GM12878 (cell line): ENCODE data around the gene KRTAP10-9. TPM values are rescaled to one million over a fixed set of nuclear protein-coding genes. Genes with fewer than 3 reads are reported as not detected.

Experiments used
- ATAC-seq: fragments of 200-7000 bp; cut with Tn5 transposase; 3 replicates; pipeline ENCODE4 v1.9.1; 2020; ENCODE audit warnings: mild to moderate bottlenecking, moderate library complexity
- BruUV-seq: library from RNA; stranded (reverse); fragments of 400-500 nt; replicated peaks from 2 replicates; lab custom pipeline; 2021; lab: Mats Ljungman, UMichigan
- CTCF ChIA-PET: fragments of 300-600 bp; sonication (Branson Sonifier 250); formaldehyde crosslinking; extraction: SDS; loops from one replicate; lab custom pipeline; 2021; ENCODE audit warnings: inconsistent platforms; lab: Yijun Ruan, JAX
- POLR2A ChIA-PET: fragments of 350-600 bp; formaldehyde crosslinking; extraction: SDS; loops from one replicate; lab custom pipeline; 2021; ENCODE audit warnings: inconsistent platforms; lab: Charles Lee
- RAD21 ChIA-PET: fragments of 300-600 bp; sonication (Branson Sonifier 250); formaldehyde crosslinking; loops from one replicate; lab custom pipeline; 2023; ENCODE audit warnings: antibody characterized with exemption; ENCODE audit not compliant: unreplicated experiment; lab: Charles Lee
- SMC1A ChIA-PET: fragments of 300-600 bp; sonication (Branson Sonifier 250); formaldehyde crosslinking; loops from one replicate; lab custom pipeline; 2023; ENCODE audit not compliant: unreplicated experiment, uncharacterized antibody; lab: Charles Lee
- DNase-seq: peaks from one replicate; pipeline ENCODE4 v3.0.0-alpha.2; 2011; ENCODE audit warnings: low read depth, low spot score
- FAIRE-seq: peaks from 3 replicates; lab custom pipeline; 2011; peaks lifted over from hg19 to GRCh38; lab: Jason Lieb, UNC
- H2AFZ ChIP-seq: 2 replicates; pipeline ENCODE4 v1.6.0; 2011; ENCODE audit warnings: low read depth, low read length, control low read depth; ENCODE audit not compliant: control insufficient read depth
- H3K27ac ChIP-seq: 2 replicates; pipeline ENCODE4 v1.5.1; 2011; ENCODE audit warnings: control low read depth; ENCODE audit not compliant: control insufficient read depth, insufficient read depth
- H3K27me3 ChIP-seq, 2 experiments: replicated peaks in 1 of 2; 2 replicates each; pipeline versions ENCODE4 v1.6.0 to v1.6.1; 2011; ENCODE audit warnings: low read length in 1 of 2; ENCODE audit not compliant: control insufficient read depth in 2 of 2, insufficient read depth in 2 of 2
- H3K36me3 ChIP-seq, 2 experiments: 2 replicates each; pipeline ENCODE4 v1.5.1; 2011; ENCODE audit warnings: low read length in 1 of 2; ENCODE audit not compliant: control insufficient read depth in 2 of 2, insufficient read depth in 2 of 2
- H3K4me1 ChIP-seq: 2 replicates; pipeline ENCODE4 v1.6.1; 2011; ENCODE audit warnings: mild to moderate bottlenecking, low read length, moderate library complexity, mixed read lengths; ENCODE audit not compliant: control insufficient read depth, insufficient read depth
- H3K4me2 ChIP-seq: 2 replicates; pipeline ENCODE4 v1.6.0; 2011; ENCODE audit warnings: control low read depth; ENCODE audit not compliant: control insufficient read depth, insufficient read depth
- H3K4me3 ChIP-seq: fragments of 200-600 bp; sonication (generic); 2 replicates; pipeline ENCODE4 v1.5.1; 2016
- H3K79me2 ChIP-seq: 2 replicates; pipeline ENCODE4 v1.6.0; 2011; ENCODE audit warnings: low read length; ENCODE audit not compliant: control insufficient read depth, insufficient read depth
- H3K9ac ChIP-seq: 2 replicates; pipeline ENCODE4 v1.8.0; 2011; ENCODE audit warnings: low read length, control low read depth, mixed read lengths; ENCODE audit not compliant: control insufficient read depth, insufficient read depth
- H3K9me3 ChIP-seq: replicated peaks from 3 replicates; pipeline ENCODE4 v1.5.1; 2011; ENCODE audit warnings: mild to moderate bottlenecking, low read length; ENCODE audit not compliant: control insufficient read depth, insufficient read depth
- H4K20me1 ChIP-seq: 2 replicates; pipeline ENCODE4 v1.6.0; 2011; ENCODE audit not compliant: control insufficient read depth, insufficient read depth
- BHLHE40 ChIP-seq, 2 experiments: fragments of 450-650 bp in 1 of 2; IDR thresholded peaks; 2 replicates each; pipeline ENCODE4 v1.6.1; 2011 to 2017; ENCODE audit warnings: low read depth in 2 of 2, borderline replicate concordance in 1 of 2, improper control_type of control experiment in 1 of 2, low read length in 1 of 2, mild to moderate bottlenecking in 1 of 2
- HDAC6 ChIP-seq: fragments of 200-600 bp; sonication (generic); IDR thresholded peaks from one replicate; pipeline ENCODE4 v1.8.0; 2017; ENCODE audit warnings: antibody characterized with exemption; ENCODE audit not compliant: unreplicated experiment
- MYB ChIP-seq: fragments of 150-350 bp; IDR thresholded peaks from 2 replicates; pipeline ENCODE4 v1.6.1; 2014; ENCODE audit warnings: mild to moderate bottlenecking, low read depth, low read length, borderline replicate concordance
- NBN ChIP-seq: fragments of 450-650 bp; IDR thresholded peaks from 2 replicates; pipeline ENCODE4 v1.6.1; 2016
- NFIC ChIP-seq: IDR thresholded peaks from 2 replicates; pipeline ENCODE4 v1.6.1; 2012; ENCODE audit warnings: low read depth, mild to moderate bottlenecking, inconsistent platforms, low read length, moderate library complexity
- PAX5 ChIP-seq: IDR thresholded peaks from 2 replicates; pipeline ENCODE4 v1.6.1; 2011; ENCODE audit warnings: low read depth, low read length, borderline replicate concordance
- TARDBP ChIP-seq: IDR thresholded peaks from 2 replicates; pipeline ENCODE4 v1.6.1; 2016; ENCODE audit warnings: borderline replicate concordance
- USF1 ChIP-seq: IDR thresholded peaks from 2 replicates; pipeline ENCODE4 v1.6.1; 2011; ENCODE audit warnings: borderline replicate concordance, low read depth, mild to moderate bottlenecking, moderate library complexity, mixed read lengths, low read length; ENCODE audit not compliant: insufficient read depth; ENCODE audit errors: extremely low read length
- WGBS: methylation state at CpG from one replicate; pipeline ENCODE4 v1.1.6; 2016; ENCODE audit warnings: low lambda C conversion rate; ENCODE audit not compliant: insufficient replicate concordance, insufficient coverage; ENCODE audit errors: missing lambda C conversion rate; 5-methylcytosine and 5-hydroxymethylcytosine counted together
- in situ Hi-C: fragments of 300-500 bp; cut with MboI; formaldehyde crosslinking; loops from 9 replicates; pipeline ENCODE4 v1.14.3; 2018; ENCODE audit warnings: mixed read lengths
- intact Hi-C: fragments of 100-400 bp; cut with micrococcal nuclease; formaldehyde crosslinking; loops from one replicate; pipeline ENCODE4 v1.14.2; 2022; ENCODE audit not compliant: unreplicated experiment
- polyA plus RNA-seq, 11 experiments: library from polyadenylated mRNA; depleted of rRNA in 4 of 11; unstranded in 6 of 11; stranded (reverse) in 5 of 11; fragments of >200 nt; fragmentation: Nextera tagmentation in 4 of 11; fragmentation: Illumina TruSeq in 1 of 11; extraction: Ambion mirVana in 4 of 11; extraction: Trizol in 1 of 11; gene quantifications; 1 replicate in 1 of 11; 2 replicates in 10 of 11; pipeline versions ENCODE4 v1.2.1 to v1.2.3, GENCODE V29; 2011 to 2016; ENCODE audit warnings: inconsistent platforms in 2 of 11, missing spikeins in 2 of 11, low read depth in 1 of 11
- total RNA-seq, 4 experiments: library from RNA; depleted of rRNA in 3 of 4; stranded (reverse); fragments of >200 nt in 3 of 4; fragmentation: Illumina TruSeq in 1 of 4; extraction: Trizol in 1 of 4; gene quantifications; 2 replicates each; pipeline versions ENCODE4 v1.2.1 to v1.2.3, GENCODE V29; 2013 to 2021

KRTAP10-9 gene
- total and polyA plus RNA-seq, 10 of the 15 experiments (the other 5 are each of a cell fraction or from before 2014, with no cell fraction given): not detected

- no peak overlapping the region for H3K27ac ChIP-seq
- no peak for TF ChIP-seq HDAC6
- no peak for TF ChIP-seq NFIC
- TF ChIP-seq PAX5: no peak
- TF ChIP-seq NBN: no peak
- TF ChIP-seq TARDBP: no peak
- TF ChIP-seq MYB: no peak
- TF ChIP-seq USF1: no peak
- no peak for TF ChIP-seq BHLHE40 (IDR thresholded peaks at IDR 0.05; ENCODE audit: borderline replicate concordance in 1 of 2, low read depth in 2 of 2, low read length in 1 of 2)
- TF ChIP-seq, all 136 proteins: peak for 0
- no peaks in the 10 kb centered on the region for H4K20me1 ChIP-seq
- ChIA-PET RAD21 (no interaction called here), CTCF (interaction anchor here (0.6 kb wide), 1 partner anchor 215 kb away, joined by 4 read pairs; no protein-coding TSS in a partner anchor), SMC1A (interaction anchor here (0.8 kb wide), 1 partner anchor 9 kb away, joined by 3 read pairs; no protein-coding TSS in a partner anchor), POLR2A (no interaction called here)
- in situ Hi-C loops (no loop called here), intact Hi-C loops (no loop called here)
- H3K36me3 ChIP-seq: no peaks in the 10 kb centered on the region
- peaks cover 2% of the 10 kb centered on the region; the same call in 1 of the 3 replicates for H3K9me3 ChIP-seq
- DNase-seq: no peak
- H3K4me2 ChIP-seq: no peak overlapping the region
- 70% methylated on average over 28 of the region's 28 CpGs for WGBS
- BruUV-seq: no TSS peak
- no peaks in the 10 kb centered on the region for H3K79me2 ChIP-seq
- H2AFZ ChIP-seq: no peak overlapping the region
- no peak overlapping the region for H3K9ac ChIP-seq
- no peak overlapping the region for H3K4me3 ChIP-seq
- no peaks in the 10 kb centered on the region for H3K4me1 ChIP-seq
- no peak for FAIRE-seq
- no peaks in the 10 kb centered on the region for H3K27me3 ChIP-seq
- ATAC-seq: no peak
Observed at GRCh38 chr21:44614961-44615391, 11.9 kb upstream of the KRTAP10-9 start.
